ENCODE measurements around the gene LAMB1.

DNA sequence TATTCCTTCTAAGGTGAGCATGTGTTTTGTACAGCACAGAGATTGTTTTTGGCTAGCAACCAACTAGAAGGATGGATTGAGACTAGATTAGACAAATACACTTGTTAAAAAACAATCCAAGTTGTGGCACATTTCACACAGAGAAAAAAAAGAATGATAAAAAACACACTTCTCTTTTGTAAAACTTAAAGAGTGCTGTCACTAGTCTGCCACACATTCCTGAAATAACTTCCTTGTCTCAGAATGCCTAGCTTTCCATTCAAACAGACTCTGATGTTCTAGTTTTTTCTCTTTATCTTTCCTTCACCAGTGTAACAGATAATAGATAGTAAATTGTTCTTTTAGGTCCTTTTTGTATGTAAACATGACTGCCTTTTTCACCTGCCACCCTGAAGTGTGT lies 100.6 kb downstream of the LAMB1 start:
- no peak for TF ChIP-seq POLR2A (IDR thresholded peaks at IDR 0.05)
- TF ChIP-seq, protein P1, sequence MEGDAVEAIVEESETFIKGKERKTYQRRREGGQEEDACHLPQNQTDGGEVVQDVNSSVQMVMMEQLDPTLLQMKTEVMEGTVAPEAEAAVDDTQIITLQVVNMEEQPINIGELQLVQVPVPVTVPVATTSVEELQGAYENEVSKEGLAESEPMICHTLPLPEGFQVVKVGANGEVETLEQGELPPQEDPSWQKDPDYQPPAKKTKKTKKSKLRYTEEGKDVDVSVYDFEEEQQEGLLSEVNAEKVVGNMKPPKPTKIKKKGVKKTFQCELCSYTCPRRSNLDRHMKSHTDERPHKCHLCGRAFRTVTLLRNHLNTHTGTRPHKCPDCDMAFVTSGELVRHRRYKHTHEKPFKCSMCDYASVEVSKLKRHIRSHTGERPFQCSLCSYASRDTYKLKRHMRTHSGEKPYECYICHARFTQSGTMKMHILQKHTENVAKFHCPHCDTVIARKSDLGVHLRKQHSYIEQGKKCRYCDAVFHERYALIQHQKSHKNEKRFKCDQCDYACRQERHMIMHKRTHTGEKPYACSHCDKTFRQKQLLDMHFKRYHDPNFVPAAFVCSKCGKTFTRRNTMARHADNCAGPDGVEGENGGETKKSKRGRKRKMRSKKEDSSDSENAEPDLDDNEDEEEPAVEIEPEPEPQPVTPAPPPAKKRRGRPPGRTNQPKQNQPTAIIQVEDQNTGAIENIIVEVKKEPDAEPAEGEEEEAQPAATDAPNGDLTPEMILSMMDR (IDR thresholded peaks at IDR 0.05) = no peak
- TF ChIP-seq POLR2AphosphoS5 (IDR thresholded peaks at IDR 0.05) = no peak

Measured in suprapubic skin (tissue), 4 donors.